Subcutaneous abdominal adipose tissue (tissue), 5 donors: ENCODE results near the gene SAMD1.

ENCODE experiments used
- H3K27ac ChIP-seq: one replicate; pipeline ENCODE4 v1.7.0; 2013; ENCODE audit warnings: low read depth, mild to moderate bottlenecking, inconsistent platforms, low read length, moderate library complexity
- H3K27me3 ChIP-seq, 5 donors: one replicate each; pipeline ENCODE4 v1.7.0; 2013; ENCODE audit warnings: low read length in 5 of 5, inconsistent platforms in 1 of 5; ENCODE audit not compliant: control insufficient read depth in 5 of 5, insufficient read depth in 4 of 5
- H3K36me3 ChIP-seq, 5 donors: one replicate each; pipeline ENCODE4 v1.7.0; 2013; ENCODE audit warnings: low read length in 5 of 5; ENCODE audit not compliant: control insufficient read depth in 5 of 5, insufficient read depth in 5 of 5
- H3K4me1 ChIP-seq, 5 donors: one replicate each; pipeline ENCODE4 v1.7.0; 2013; ENCODE audit warnings: low read length in 5 of 5, mild to moderate bottlenecking in 3 of 5, moderate library complexity in 1 of 5; ENCODE audit not compliant: control insufficient read depth in 5 of 5, insufficient read depth in 5 of 5
- H3K4me3 ChIP-seq, 5 donors: one replicate each; pipeline ENCODE4 v1.7.0; 2013; ENCODE audit warnings: low read length in 5 of 5, low read depth in 1 of 5
- H3K9ac ChIP-seq, 5 donors: one replicate each; pipeline ENCODE4 v1.7.0; 2013; ENCODE audit warnings: low read length in 5 of 5, mild to moderate bottlenecking in 4 of 5, moderate library complexity in 3 of 5
- H3K9me3 ChIP-seq, 5 donors: one replicate each; pipeline ENCODE4 v1.7.0; 2013; ENCODE audit warnings: low read length in 5 of 5; ENCODE audit not compliant: control insufficient read depth in 5 of 5
- donor health status: healthy.
- donor health status: healthy.
- donor health status: healthy.
- donor health status: healthy.
- donor health status: healthy.

The SAMD1 gene

DNA sequence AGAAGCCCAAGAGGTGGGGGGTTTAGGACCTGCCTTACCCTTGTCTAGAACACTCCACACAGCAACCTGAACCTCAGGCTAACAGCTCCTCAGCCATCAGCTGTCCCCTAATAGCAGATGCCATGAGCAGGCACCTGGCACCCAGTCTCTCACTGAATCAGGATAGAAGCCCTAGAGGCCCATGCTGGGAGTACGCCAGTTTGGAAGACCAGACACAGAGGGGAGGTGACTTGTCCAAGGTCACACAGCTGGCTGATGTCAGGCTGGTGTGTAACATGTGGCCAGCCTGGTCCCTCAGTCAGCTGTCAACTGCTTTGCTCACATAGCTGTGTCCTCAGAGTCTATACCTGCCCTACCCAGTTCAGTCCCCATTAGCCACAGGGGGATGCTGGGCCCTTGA, 12.8 kb upstream of the SAMD1 start:
- no peaks in the 10 kb centered on the region for H3K27me3 ChIP-seq
- no peak overlapping the region for H3K9ac ChIP-seq
- peaks cover 6 to 29% (median 26%) of the 10 kb centered on the region in 5 donors for H3K4me1 ChIP-seq
- peak overlapping the region; percentile 74 for H3K27ac ChIP-seq
- H3K9me3 ChIP-seq = no peaks in the 10 kb centered on the region
- H3K4me3 ChIP-seq = no peak overlapping the region
- peaks cover 0 to 67% (median 45%) of the 10 kb centered on the region in 5 donors for H3K36me3 ChIP-seq

GRCh38 chr19:14102756-14103155, 12.2 kb upstream of the SAMD1 start:
- no peaks in the 10 kb centered on the region for H3K27me3 ChIP-seq
- H3K27ac ChIP-seq = peak overlapping the region; percentile 74
- H3K4me1 ChIP-seq = peaks cover 6 to 26% (median 22%) of the 10 kb centered on the region in 5 donors
- H3K9me3 ChIP-seq = no peaks in the 10 kb centered on the region
- peak overlapping the region in 1 of 5 donors; percentile 71 for H3K9ac ChIP-seq
- peaks cover 0 to 72% (median 48%) of the 10 kb centered on the region in 5 donors for H3K36me3 ChIP-seq
- no peak overlapping the region for H3K4me3 ChIP-seq

DNA sequence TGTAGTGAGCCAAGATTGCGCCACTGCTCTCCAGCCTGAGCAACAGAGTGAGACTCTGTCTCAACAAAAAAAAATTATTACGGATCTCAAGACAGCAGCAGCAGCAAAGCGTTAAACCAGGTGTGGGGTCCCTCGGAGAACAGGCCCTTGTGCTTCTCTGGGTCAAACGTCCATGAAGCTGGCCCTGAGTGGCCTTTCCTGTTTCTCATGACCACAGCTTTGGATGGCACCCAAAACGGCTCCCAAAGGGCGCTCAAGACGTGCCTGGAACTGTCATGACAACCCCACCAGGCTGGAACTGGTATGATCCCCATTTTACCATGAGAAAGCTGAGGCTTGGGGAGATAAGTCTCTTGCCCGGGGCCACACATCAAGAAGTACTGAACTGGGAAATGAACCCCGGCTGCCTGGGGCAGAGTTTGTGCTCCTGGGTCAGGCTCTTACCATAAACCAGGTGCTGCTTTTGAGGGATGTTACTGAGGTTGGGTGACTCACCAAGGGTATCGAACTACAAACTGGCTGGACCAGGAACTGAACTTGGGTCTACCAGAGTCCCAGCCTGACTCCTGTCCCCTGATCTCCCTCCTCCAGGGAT, 11.6 kb upstream of the SAMD1 start:
- H3K36me3 ChIP-seq = peaks cover 0 to 77% (median 50%) of the 10 kb centered on the region in 5 donors
- no peak overlapping the region for H3K4me3 ChIP-seq
- peak overlapping the region; percentile 74 for H3K27ac ChIP-seq
- no peaks in the 10 kb centered on the region for H3K9me3 ChIP-seq
- H3K4me1 ChIP-seq = peaks cover 6 to 20% (median 18%) of the 10 kb centered on the region in 5 donors
- peak overlapping the region in 1 of 5 donors; percentile 71 for H3K9ac ChIP-seq
- H3K27me3 ChIP-seq = no peaks in the 10 kb centered on the region

DNA sequence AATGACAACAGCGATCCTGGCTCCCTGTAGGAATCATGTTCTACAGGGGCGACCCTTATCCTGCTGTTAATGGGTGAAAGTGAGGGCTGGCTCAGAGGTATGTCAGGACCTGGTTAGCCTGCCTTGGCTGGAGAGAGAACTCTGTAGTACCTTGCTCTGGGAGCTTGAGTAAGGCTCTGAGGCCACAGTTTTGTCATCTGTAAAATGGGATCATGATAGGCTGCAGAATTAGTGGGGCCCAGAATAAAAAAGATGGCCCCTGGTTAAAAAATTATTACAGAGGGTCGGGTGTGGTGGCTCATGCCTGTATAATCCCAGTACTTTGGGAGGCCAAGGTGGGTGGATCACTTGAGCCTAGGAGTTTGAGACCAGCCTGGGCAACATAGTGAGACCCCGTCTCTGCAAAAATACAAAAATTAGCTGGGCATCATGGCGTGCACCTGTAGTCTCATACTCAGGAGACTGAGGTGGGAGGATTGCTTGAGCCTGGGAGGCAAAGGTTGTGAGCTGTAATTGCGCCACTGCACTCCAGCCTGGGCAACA, 10.5 kb upstream of the SAMD1 start:
- H3K36me3 ChIP-seq = peaks cover 0 to 79% (median 53%) of the 10 kb centered on the region in 5 donors
- no peak overlapping the region for H3K4me3 ChIP-seq
- no peaks in the 10 kb centered on the region for H3K9me3 ChIP-seq
- H3K27me3 ChIP-seq = no peaks in the 10 kb centered on the region
- H3K27ac ChIP-seq = no peak overlapping the region
- no peak overlapping the region for H3K9ac ChIP-seq
- peaks cover 6 to 20% (median 17%) of the 10 kb centered on the region in 5 donors for H3K4me1 ChIP-seq

DNA sequence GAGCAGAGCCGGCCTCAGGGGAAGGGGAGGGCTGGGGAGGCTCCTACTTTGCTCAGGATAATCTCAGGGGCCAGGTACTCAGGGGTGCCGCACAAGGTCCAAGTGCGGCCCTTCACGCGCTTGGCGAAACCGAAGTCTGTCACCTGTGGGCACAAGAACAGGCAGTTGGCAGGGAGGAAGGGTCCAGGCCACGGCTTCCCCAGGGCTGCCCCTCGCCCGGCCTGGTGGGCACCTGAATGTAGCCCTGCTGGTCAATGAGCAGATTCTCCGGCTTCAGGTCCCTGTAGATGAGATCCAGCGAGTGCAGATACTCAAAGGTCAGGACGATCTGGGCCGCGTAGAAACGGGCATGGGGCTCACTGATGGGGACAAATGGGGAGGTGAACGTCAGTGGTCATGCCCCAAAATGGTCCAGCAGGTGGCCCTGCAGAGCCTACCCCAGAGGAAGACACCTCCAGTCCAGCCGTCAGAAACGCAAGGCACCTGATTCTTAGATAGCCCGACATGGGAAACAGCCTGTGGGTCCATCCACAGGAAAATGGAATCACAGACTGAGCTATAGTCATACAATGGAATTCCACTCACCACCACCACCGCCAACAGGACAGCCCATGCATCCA, 7.1 kb upstream of the SAMD1 start:
- no peak overlapping the region for H3K27ac ChIP-seq
- no peak overlapping the region for H3K9ac ChIP-seq
- peaks cover 6 to 11% (median 10%) of the 10 kb centered on the region in 5 donors for H3K4me1 ChIP-seq
- no peak overlapping the region for H3K4me3 ChIP-seq
- no peaks in the 10 kb centered on the region for H3K27me3 ChIP-seq
- H3K36me3 ChIP-seq = peaks cover 0 to 51% (median 39%) of the 10 kb centered on the region in 5 donors
- peaks cover 0 to 9% (median 8%) of the 10 kb centered on the region in 5 donors for H3K9me3 ChIP-seq

DNA sequence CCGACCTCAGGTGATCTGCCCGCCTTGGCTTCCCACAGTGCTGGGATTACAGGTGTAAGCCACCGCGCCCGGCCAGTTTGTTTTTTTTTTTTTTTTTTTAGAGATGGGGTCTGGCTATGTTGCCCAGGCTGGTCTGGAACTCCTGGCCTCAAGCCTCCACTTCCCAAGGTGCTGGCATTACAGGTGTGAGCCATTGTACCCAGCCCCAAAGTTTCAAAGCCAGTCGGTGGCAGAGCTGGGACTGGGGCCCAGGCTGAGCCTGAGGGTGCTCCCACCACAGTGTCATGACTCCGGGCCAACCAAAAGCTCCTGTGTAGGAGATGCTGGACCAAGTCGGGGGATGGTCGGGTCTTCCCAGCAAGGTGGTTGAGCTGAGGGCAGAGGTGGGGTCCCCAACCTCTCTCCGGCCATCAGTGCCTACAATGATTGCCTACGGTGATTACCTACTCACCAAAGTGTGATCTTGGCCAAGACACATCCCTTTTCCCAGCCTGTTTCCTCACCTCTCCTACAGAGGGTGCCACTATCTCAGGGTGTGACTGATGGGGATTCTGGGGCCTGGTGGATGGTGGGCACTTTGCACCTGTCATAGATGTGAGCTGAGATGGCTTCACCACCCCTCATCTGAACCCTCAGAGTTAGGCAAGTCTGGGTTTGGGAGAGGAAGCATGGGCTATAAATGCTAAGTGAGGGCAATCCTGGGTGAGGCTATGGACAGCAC, 5.9 kb upstream of the SAMD1 start:
- H3K36me3 ChIP-seq = peaks cover 0 to 44% (median 33%) of the 10 kb centered on the region in 5 donors
- H3K9me3 ChIP-seq = peaks cover 0 to 9% (median 8%) of the 10 kb centered on the region in 5 donors
- H3K9ac ChIP-seq = no peak overlapping the region
- no peaks in the 10 kb centered on the region for H3K27me3 ChIP-seq
- peaks cover 0 to 9% (median 7%) of the 10 kb centered on the region in 5 donors for H3K4me1 ChIP-seq
- no peak overlapping the region for H3K4me3 ChIP-seq
- no peak overlapping the region for H3K27ac ChIP-seq

DNA sequence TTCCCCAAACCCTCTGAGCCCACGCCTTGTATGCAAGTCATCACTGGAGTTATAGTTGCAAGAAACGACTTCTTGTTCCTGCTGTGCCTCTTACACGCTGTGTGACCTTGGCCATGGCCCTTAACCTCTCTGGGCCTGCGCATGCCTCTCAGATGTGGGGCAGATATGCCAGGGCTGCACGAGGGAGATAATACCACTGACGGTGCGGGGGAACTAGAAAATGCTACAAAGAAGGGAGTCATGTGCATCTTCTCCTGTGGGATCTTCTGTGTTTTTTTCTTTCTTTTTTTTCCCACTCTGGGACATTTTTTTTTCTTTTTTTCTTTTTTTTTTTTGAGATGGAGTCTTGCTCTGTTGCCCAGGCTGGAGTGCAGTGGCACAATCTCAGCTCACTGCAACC, 4.3 kb upstream of the SAMD1 start:
- H3K4me1 ChIP-seq = peaks cover 0 to 11% (median 8%) of the 10 kb centered on the region in 5 donors
- peaks cover 0 to 9% (median 8%) of the 10 kb centered on the region in 5 donors for H3K9me3 ChIP-seq
- no peaks in the 10 kb centered on the region for H3K27me3 ChIP-seq
- H3K36me3 ChIP-seq = peaks cover 0 to 29% (median 24%) of the 10 kb centered on the region in 5 donors
- no peak overlapping the region for H3K4me3 ChIP-seq
- no peak overlapping the region for H3K27ac ChIP-seq
- no peak overlapping the region for H3K9ac ChIP-seq

GRCh38 chr19:14093117-14093823, 2.7 kb upstream of the SAMD1 start:
- no peak overlapping the region for H3K9ac ChIP-seq
- peaks cover 0 to 21% (median 15%) of the 10 kb centered on the region in 5 donors for H3K4me1 ChIP-seq
- H3K4me3 ChIP-seq = peak overlapping the region in 1 of 5 donors; percentile 15
- H3K27ac ChIP-seq = no peak overlapping the region
- peaks cover 0 to 35% (median 27%) of the 10 kb centered on the region in 5 donors for H3K36me3 ChIP-seq
- peaks cover 0 to 9% (median 8%) of the 10 kb centered on the region in 5 donors for H3K9me3 ChIP-seq
- no peaks in the 10 kb centered on the region for H3K27me3 ChIP-seq

DNA sequence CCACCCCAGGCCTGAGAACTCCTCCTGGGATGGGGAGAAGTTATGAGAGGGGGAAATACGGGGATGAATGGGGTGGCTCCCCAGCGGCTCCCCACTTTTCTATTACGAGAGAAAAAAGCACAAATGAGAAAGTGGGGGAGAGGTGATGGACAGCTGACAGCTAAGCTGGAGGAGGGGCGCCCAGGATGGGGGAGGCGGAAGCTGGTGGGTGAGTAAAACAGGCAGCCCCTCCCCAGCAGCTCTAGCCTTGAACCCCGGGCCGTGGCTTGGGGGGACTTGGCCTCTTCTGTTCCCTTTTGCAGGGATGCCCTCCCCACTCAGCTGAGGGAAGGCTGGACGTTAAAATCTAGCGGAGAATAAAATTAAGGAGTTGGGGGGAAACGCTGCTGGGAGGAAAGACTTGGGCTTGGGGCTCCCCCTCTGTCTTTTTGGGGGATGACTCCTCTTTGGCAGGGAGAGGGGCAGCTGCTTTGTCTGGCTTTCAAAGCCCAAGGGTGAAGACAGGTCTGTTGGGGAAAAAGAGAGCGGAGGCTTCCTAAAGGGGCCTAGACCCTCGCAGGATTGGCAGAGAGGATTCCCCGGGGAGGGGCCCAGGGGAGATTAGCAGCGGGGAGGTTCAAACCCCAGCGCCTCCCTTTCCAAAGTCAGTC, 1.4 kb upstream of the SAMD1 start:
- H3K4me1 ChIP-seq = peaks cover 0 to 21% (median 15%) of the 10 kb centered on the region in 5 donors
- no peaks in the 10 kb centered on the region for H3K27me3 ChIP-seq
- peak overlapping the region in 4 of 5 donors; percentile 71 to 90 (median 82) for H3K9ac ChIP-seq
- peak overlapping the region; percentile 92 for H3K27ac ChIP-seq
- peak overlapping the region; percentile 75 to 83 (median 80) for H3K4me3 ChIP-seq
- H3K36me3 ChIP-seq = peaks cover 0 to 25% (median 18%) of the 10 kb centered on the region in 5 donors
- peaks cover 0 to 9% (median 8%) of the 10 kb centered on the region in 5 donors for H3K9me3 ChIP-seq
